Measurements from ENCODE around the gene PDXK. TPM values are rescaled to one million over a fixed set of nuclear protein-coding genes. Genes with fewer than 3 reads are reported as not detected.

Gene PDXK
- total RNA-seq, 1 experiment from 2014 or later, result 114 TPM

Other genes starting within 250 kb of the PDXK start
- 2.4 and 3.0 TPM in 2 replicates for gene HSF2BP, start 59.6 kb upstream of the PDXK start, total RNA-seq (2021)
- 67.0 and 73.5 TPM in 2 replicates for gene RRP1B, start 59.6 kb upstream of the PDXK start, total RNA-seq (2021)
- gene CSTB, start 57.2 kb downstream of the PDXK start, total RNA-seq (2021), result 44.1 and 55.9 TPM in 2 replicates
- gene RRP1, start 70.4 kb downstream of the PDXK start, total RNA-seq (2021), result 72.5 and 86.4 TPM in 2 replicates
- gene AGPAT3, start 146.1 kb downstream of the PDXK start, total RNA-seq (2021), result 68.7 and 69.6 TPM in 2 replicates

All from A673 (cell line).